ENCODE measurements around the gene PKDCC.
"Not testable (repeated sequence)": the region's sequence is repeated elsewhere in the genome, so short reads cannot be mapped to it uniquely, and the experiment has no call there.

Gene PKDCC

DNA sequence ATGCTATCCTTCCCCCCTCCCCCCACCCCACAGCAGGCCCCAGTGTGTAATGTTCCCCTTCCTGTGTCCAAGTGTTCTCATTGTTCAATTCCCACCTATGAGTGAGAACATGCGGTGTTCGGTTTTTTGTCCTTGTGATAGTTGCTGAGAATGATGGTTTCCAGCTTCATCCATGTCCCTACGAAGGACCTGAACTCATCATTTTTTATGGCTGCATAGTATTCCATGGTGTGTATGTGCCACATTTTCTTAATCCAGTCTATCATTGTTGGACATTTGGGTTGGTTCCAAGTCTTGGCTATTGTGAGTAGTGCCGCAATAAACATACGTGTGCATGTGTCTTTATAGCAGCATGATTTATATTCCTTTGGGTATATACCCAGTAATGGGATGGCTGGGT lies 17.9 kb downstream of the PKDCC start:
- not testable (repeated sequence) for DNase-seq

DNA sequence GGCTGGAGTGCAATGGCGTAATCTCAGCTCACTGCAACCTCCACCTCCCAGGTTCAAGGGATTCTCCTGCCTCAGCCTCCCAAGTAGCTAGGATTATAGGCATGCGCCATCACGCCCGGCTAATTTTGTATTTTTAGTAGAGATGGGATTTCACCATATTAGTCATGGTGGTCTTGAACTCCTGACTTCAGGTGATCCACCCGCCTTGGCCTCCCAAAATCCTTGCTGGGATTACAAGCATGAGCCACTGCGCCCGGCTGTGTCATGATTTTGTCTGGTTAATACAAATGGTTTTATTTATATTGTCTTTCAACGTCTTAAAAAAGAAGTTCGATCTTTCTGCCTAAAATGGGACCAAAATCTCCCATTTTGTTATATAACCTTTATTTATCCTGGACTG lies 19.2 kb downstream of the PKDCC start:
- DNase-seq: not testable (repeated sequence)

DNA sequence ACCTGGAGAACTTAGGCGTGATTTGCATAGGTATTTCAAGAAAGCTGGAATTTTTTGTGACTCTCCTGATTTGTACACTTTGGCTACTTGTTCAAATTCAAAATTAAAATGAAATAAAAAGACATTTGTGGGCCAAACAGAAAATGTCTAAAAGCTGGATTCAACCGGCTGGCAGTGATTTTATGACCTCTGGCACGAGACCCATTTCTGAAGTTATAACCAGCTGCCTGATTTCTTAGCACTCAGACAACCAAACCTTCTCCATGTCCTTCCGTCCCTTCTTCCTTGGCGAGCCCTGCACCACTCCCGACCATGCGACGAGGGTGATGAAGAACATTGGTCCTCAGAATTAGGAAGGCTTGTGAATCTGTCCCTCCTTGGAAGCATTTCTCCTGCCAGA lies 19.7 kb downstream of the PKDCC start:
- no peak for DNase-seq

DNA sequence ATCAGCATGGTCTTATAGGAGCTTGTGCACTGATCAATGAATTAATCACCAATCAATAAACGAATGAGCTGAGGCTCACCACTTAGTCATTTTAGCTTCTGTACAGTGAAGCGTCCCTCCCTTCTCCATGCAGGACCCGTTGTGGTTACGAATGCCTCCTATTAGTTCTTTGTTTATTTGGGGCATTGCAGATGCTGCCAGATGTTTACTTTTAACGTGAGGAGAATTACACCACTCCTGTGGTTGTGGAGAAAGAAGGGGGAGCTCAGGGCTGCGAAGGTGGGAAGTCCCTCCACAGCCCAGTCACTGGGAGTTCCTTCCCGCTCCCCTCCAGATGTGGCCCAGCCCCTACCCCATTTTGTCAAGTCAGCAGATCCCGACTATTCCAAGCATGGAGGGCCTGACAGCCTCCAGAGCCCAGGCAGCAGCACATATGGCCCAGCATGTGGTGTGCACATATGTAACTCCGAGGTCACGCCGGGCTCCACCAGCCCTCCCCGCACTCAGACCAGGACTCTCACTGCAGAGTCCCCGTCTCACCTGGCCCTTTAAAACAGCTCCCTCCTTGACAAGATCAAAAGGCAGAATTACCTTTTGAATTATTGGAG lies 20.9 kb downstream of the PKDCC start:
- no peak for DNase-seq

GRCh38 chr2:42069568-42069967 lies 21.7 kb downstream of the PKDCC start:
- no peak for DNase-seq

- DNase-seq: no peak
Observed at GRCh38 chr2:42071791-42072190, 24.0 kb downstream of the PKDCC start.

DNA sequence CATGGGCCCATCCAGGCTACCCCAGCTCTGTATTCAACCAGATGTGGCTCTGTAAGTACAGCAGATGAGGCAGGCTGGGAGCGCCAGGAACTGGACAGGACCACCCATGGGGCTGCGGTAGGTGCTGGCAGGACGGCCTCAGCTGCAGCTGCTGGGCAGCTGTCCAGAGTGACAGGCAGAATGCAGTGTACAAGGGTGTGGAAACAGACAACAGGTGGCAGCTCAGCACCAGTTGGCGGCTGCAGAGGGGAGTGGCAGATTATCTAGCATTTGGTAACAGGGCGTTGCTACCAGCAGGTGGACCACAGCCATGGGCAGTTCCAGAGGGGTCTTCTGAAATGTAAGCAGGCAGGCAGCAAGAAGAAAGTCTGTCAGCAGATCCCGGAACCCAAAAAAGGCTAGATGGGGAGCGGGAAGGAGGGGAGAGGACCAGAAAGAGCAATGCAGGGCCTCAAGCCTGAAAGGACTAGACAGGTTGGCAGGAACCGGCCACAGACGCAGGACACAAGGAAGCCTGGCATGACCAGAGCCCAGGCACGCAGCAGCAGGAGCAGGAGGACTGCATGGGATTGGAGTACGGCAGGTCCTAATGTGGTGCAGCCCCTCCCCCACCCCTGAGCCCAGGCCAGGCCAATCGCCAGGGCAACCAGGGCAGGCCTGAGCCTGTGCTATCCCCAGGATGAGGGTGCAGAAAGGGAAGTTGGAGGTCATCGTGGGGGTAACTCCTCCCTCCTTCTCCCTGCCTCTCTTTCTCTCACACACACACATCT lies 24.7 kb downstream of the PKDCC start:
- no peak for DNase-seq

DNA sequence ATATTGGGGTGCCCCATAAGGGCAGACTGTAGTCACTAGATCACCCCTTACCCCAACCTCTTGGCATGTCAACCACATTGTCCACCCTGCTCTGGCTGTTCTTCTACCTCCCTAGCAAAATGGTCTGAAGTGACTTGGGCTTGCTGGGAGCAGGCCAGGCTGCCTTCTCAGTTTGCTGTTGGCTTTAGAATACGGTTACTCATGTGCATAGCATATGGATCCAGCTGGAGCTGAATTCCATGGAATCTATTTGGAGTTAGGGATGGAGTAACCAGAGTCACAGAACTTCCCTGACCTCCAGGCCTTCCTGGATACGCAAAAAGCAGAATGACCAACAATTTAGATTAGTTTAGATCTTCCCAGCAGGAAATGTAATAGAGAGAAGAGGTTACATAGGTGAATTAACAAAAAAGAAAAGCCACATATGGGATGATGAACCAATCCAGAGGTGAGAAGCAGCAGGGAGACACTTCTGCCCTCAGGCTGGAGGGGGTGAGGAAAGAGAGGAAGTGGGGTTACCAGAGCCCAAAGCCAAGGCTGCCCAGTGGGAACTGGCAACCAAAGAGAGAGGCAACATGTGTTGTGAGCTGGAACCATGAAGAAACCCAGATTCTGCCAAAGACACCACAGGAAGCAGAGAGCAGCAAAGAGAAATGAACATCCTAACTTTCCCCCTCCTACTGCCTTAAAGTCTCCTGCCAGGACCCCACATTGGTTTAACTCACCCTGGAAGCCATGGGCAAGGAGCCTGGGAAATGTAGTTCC lies 26.1 kb downstream of the PKDCC start:
- DNase-seq: no peak

DNA sequence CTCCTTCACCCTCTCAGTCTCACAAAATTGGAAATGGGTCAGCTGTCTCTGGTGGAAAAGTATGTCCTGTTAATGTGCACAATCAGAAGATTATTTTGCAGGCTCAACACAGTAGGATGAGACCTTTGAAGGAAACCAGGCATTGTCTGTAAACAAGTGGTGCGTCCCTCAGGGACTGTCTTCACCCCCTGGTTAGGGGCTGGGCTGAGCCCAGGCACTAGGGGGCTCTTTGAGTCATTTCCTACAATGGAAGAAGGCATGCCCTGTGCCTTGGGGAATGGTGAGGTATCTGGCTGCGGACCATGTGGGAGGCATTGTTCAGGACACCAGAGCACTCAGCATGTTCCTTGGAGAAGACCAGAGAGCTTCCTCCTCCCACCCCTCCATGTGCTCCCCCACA lies 26.8 kb downstream of the PKDCC start:
- DNase-seq: no peak

GRCh38 chr2:42076357-42077225 lies 28.8 kb downstream of the PKDCC start:
- DNase-seq: no peak

DNA sequence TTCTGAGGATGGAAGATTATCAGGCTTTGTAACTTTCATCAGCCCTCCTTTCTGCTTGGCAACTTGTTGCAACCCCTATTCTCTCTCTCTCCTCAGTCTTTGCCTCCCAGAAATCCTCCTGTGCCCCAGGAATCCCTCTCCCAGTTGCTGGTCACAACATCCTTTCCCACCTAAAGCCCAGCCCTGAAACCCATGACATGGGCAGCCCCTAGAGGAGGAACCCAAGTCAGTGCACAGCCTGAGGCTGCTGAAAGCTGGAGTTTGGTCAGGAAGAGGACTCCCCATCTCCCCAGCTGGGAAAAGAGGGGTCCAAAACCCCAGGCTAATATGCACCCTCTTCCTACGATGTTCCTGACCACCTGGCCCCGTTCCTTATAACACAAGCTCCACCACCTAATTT lies 29.5 kb downstream of the PKDCC start:
- no peak for DNase-seq

GRCh38 chr2:42079737-42080287 lies 32.0 kb downstream of the PKDCC start:
- no peak for DNase-seq

DNA sequence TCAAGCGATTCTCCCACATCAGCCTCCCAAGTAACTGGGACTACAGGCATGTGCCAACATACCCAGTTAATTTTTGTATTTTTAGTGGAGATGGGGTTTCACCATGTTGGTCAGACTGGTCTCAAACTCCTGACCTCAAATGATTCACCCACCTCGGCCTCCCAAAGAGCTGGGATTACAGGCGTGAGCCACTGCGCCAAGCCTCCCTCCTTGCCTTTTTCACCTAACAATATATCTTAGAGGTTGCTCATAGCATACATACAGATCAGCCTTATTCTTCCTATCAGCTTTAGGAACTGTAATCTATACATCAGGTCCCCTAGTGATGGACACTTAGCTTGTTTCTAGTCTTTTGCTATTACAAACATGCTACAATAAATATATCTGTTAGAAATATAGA lies 33.3 kb downstream of the PKDCC start:
- DNase-seq: not testable (repeated sequence)

- DNase-seq: no peak
Observed at GRCh38 chr2:42082016-42082415, 34.2 kb downstream of the PKDCC start.

DNA sequence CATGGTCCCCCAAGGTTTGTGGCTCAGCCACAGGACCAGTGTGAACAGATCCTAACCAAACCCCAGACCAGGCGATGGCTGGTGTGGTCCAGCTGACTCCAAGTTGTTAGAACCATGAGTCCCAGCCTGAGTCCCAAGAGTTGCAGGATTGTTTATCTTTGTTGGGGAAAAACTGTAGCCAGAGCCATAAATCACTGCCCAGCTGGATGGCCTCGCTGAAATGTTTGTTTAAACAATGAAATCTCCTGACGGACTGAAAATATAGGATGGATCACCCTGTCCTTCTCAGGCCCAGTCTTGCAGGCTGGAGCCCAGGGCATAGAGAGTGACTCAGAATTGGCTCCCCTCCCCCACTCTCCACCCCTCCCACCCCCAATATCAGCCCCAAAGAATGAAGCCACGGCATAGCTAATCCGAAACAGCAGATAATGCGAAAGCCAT lies 36.4 kb downstream of the PKDCC start:
- no peak for DNase-seq

DNA sequence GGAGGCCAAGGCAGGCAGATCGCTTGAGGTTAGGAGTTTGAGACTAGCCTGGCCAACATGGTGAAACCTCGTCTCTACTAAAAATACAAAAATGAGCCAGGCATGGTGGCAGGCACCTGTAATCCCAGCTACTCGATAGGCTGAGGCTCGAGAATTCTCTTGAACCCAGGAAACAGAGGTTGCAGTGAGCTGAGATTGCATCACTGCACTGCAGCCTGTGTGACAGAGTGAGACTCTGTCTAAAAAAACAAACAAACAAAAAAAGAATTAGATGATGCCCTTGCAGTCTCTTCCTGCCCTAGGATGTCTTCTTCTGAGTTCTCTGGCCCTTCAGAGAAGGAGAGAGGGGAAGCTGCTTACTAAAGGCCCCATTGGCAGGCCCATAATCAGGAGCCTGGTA lies 37.2 kb downstream of the PKDCC start:
- DNase-seq: not testable (repeated sequence)

GRCh38 chr2:42085706-42086487 lies 38.1 kb downstream of the PKDCC start:
- DNase-seq: no peak

DNA sequence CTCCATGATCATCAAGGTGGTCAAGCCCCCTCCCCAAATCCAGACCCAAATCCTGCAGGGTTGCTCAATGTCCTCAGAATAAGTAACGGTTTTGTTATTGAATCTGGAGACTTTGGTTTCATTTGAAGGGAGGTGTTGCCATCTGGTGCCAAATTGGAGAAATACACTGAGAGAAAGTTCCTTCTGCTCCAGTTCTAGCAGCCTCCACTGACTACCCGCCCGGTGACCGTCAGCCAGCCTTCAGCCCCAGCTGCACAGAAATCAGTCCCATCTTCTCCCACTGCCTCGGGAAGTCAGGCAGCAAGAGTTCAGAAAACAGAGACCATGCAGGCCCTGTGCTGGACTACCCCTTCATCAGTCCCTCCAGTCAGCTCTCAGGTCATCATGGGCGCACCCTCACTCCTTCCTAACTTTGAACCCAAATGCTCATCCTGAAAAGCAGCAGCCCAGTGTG lies 38.7 kb downstream of the PKDCC start:
- DNase-seq: no peak

DNA sequence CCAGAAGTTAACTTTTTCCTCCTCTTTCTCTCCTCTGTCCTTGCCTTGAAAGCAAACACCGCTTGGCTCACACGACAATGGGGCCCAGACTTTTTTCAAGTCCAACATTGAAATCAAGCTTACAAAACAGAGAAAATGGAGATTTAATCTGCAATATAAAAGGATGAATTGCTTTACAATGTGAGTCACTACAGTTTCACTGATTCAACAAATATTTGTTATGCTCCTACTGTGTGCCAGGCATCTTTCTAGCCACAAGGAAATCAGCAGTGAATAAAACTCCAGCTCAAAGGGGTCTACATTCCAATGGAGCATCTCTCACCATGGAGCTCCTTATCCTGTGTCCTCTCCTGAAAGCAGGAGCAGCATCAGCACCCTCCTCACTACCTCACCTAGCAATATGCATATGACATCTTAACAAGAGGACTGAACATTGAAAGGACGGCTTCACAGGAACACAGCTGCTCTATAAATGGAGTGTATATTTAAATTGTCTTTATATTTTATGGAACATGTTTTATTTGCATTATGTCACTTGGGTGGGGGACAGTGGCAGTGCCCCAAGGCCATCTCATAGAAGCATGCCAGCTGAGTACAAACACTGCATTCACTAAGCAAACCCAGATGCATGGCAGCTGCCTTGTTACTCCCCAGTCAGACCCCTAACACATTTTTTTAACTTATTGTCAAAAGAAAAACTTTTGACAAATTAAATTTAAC lies 39.5 kb downstream of the PKDCC start:
- peak; percentile 12 for DNase-seq

DNA sequence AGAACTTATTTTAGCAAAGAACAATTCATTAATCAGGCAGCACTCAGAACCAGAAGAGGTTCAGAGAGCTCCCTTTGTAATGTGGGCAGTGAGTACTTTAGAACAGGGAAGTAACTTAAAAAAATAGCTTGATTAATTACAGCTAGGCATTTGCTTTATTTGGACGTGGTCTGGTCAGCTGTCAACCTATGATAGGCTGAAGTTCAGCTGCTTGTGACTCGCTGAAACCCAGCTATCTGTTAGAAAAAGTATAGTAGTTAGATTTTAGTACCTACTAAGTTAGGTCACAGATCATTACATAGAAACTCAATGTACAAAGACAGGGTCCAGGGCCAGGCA lies 40.0 kb downstream of the PKDCC start:
- DNase-seq: no peak

- no peak for DNase-seq
Observed at GRCh38 chr2:42089340-42089925, 41.6 kb downstream of the PKDCC start.

Measured in NCI-H2081 treated with DMSO at 0.1 percent for 48 hours (cell line).